Left ventricle myocardium superior (tissue), 1 donor: Measurements from ENCODE around the gene AHCTF1. TPM values are rescaled to one million over a fixed set of nuclear protein-coding genes. Genes with fewer than 3 reads are reported as not detected.

Experiments used
- ATAC-seq: fragments of 200-7000 bp; cut with Tn5 transposase; one replicate; pipeline ENCODE4 v1.9.1; 2020; ENCODE audit warnings: mild to moderate bottlenecking, moderate library complexity
- DNase-seq: peaks from one replicate; pipeline ENCODE4 v3.0.0-alpha.2; 2020
- intact Hi-C: fragments of 100-400 bp; cut with micrococcal nuclease; formaldehyde crosslinking; loops from one replicate; pipeline ENCODE4 v1.11.0; 2022
- long read RNA-seq: library from polyadenylated mRNA; unstranded; transcript quantifications from one replicate; pipeline ENCODE4 v2.0.0, GENCODE V29; 2021
- total RNA-seq: library from RNA; stranded (reverse); fragmentation: NEBNext Ultra II Directional; extraction: Animal tissue kit (Norgen Biotek cat#: 25700); gene quantifications from one replicate; pipeline ENCODE4 v1.2.1, GENCODE V29; 2021
- donor health status: DM: no; HTN: yes; CAD: no; lungs with severe emphysema.

AHCTF1 gene, protein sequence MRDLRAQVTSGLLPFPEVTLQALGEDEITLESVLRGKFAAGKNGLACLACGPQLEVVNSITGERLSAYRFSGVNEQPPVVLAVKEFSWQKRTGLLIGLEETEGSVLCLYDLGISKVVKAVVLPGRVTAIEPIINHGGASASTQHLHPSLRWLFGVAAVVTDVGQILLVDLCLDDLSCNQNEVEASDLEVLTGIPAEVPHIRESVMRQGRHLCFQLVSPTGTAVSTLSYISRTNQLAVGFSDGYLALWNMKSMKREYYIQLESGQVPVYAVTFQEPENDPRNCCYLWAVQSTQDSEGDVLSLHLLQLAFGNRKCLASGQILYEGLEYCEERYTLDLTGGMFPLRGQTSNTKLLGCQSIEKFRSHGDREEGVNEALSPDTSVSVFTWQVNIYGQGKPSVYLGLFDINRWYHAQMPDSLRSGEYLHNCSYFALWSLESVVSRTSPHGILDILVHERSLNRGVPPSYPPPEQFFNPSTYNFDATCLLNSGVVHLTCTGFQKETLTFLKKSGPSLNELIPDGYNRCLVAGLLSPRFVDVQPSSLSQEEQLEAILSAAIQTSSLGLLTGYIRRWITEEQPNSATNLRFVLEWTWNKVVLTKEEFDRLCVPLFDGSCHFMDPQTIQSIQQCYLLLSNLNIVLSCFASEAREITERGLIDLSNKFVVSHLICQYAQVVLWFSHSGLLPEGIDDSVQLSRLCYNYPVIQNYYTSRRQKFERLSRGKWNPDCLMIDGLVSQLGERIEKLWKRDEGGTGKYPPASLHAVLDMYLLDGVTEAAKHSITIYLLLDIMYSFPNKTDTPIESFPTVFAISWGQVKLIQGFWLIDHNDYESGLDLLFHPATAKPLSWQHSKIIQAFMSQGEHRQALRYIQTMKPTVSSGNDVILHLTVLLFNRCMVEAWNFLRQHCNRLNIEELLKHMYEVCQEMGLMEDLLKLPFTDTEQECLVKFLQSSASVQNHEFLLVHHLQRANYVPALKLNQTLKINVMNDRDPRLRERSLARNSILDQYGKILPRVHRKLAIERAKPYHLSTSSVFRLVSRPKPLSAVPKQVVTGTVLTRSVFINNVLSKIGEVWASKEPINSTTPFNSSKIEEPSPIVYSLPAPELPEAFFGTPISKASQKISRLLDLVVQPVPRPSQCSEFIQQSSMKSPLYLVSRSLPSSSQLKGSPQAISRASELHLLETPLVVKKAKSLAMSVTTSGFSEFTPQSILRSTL (N-terminal part only)
- total RNA-seq, result 21.9 TPM
- long read RNA-seq, full-length matches to known transcripts, result 2 of 14 reads
- long read RNA-seq, partial matches to known transcripts, result 10 of 14 reads
- long read RNA-seq, other reads (novel, unspliced or antisense), result 2 of 14 reads

DNA sequence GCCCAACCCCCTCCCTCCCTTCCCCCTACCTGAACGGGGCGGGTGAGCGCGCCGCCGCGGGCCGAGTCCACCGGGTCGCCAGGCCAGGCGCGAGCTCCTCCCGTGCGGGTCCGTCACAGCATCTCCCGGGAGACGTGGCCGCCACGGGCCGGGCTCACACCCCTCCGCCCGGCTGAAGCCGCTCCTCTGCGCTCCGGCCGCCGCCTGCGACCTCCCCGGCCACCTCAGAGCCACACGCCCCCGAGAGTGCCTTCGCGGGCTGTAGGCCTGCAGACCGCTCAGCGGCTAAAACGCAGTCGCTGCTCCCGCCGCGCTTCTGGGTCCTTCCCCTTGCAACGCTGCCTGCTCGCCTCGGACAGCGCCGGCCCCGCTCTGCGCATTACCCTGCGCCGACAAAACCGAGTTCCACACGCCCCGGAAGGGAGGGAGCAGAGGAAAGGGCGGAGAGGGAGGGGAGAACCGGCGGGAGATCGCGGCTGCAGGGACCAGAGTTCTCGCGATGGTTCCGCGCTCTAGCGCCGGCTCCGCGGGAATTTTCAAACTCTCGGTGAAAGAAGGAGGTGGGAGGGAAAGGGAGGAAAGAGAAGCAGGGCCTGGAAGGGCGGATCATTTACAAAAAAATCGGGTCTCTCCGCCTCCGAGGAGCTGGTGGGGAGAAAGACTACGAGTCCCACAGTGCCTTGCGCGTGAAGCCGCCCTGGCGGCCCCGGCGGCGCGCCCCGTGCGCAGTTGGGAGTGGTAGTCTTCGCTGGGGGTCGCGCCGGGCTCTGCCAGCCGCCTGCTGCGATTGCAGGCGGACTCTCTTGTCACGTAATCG, at the start of gene AHCTF1:
Gene AHCTF1, minus strand, starts transcription at position 400 of the 817 bp plus-strand sequence. CDS start 13,578 bp downstream, outside the sequence.
- ATAC-seq (peak; percentile 98), DNase-seq (peak; percentile 96)
- intact Hi-C loops, result no loop called here

DNA sequence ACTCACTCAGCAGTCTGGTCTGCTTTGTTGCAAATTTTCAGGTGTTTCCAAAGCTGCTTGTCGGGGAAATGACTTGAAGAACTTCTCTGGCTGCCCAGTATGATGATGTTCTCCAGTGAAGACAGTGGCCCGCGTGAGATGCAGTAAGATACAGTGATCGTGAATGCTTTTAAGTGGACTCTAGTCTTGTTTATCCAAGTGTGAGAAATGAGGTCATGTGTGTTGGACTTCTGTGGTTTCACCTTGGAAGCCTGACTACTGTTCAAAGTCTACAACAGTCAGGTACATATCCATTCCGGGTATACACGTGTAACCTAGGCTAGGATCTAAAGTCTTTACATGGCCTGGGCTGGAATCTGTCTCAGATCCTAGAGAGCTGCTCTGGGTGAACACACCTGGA, 47.0 kb upstream of the AHCTF1 start:
- DNase-seq, result no peak
- intact Hi-C loops, result loop anchor here (10.0 kb wide), 1 partner anchor 74 kb away; no protein-coding TSS in a partner anchor
- ATAC-seq, result no peak

DNA sequence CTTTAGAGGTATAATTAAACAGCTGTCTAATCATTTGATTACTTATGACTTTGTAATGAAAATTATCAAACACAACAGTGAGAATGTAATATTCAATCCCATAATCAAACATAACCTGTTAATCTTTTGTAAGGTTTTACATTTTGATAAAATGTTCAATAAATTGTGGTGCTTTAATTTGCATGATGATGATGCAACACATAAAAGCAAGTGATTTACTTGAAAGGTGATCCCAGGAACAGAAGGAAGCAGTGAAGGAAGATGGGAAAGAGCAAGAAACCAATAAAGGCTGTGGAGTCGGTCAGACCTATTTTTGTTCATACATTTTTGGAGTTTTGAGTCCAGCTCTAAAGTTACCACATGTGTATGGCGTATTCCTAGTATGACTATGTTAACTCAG, 46.5 kb upstream of the AHCTF1 start:
- no peak for DNase-seq
- ATAC-seq, result no peak
- intact Hi-C loops, result loop anchor here (10.0 kb wide), 1 partner anchor 73 kb away; no protein-coding TSS in a partner anchor

DNA sequence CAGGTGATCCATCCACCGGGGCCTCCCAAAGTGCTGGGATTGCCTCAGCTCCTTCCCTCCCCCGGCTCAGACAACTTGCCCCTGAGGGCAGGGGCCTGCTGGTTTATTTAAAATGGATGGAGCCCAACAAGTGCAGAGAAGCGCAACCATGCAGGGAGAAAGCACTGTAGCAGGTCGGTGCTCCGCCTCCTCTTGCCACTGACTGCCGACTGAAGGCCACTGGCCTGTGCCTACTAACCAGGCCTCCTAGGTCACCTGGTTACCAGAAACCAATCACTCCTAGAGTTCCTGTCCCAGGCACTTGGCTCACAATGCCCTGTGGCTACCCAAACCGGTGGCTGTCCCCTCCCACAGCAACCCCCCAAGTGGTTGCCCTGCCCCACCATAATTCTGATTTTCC, 40.2 kb upstream of the AHCTF1 start:
- DNase-seq (no peak), ATAC-seq (no peak)
- intact Hi-C loops, result loop anchor here (10.0 kb wide), 1 partner anchor 67 kb away; no protein-coding TSS in a partner anchor

DNA sequence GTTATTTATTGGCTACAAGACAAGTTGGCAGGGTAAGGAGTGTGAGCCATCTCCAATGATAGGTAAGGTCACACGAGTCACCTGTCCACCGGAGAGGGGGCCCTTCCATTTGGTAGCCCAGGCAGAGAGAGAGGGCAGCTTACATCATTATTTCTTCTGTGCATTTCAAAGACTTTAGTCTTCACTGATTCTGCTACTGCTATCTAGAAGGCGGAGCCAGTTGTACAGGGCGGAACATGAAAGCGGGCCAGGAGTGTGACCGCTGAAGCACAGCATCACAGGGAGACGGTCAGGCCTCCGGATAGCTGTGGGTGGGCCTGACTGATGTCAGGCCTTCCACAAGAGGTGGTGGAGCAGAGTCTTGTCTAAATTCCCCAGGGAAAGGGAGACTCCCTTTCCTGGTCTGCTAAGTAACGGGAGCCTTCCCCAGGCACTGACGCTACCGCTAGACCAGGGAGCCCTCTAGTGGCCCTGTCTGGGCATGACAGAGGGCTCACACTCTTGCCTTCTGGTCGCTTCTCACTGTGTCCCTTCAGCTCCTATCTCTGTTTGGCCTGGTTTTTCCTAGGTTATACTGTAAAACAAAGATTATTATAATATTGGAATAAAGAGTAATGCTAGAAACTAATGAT, 39.5 kb upstream of the AHCTF1 start:
- DNase-seq (peak; percentile 75), ATAC-seq (peak; percentile 54)
- intact Hi-C loops, result loop anchor here (10.0 kb wide), 1 partner anchor 66 kb away; no protein-coding TSS in a partner anchor

DNA sequence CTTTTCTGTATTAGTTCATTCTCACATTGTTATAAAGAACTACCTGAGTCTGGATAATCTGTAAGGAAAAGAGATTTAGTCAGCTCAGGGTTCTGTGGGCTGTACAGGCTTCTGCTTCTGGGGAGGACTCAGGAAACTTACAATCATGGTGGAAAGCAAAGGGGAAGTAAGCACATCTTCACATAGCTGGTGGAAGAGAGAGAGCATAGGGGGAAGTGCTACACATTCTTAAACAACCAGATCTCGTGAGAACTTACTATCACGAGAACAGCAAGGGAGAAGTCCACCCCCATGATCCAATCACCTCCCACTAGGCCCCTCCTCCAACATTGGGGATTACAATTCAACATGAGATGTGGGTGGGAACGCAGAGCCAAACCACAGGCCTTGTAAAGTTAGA, 37.9 kb upstream of the AHCTF1 start:
- ATAC-seq (no peak), DNase-seq (no peak)
- intact Hi-C loops, result loop anchor here (10.0 kb wide), 1 partner anchor 65 kb away; no protein-coding TSS in a partner anchor

DNA sequence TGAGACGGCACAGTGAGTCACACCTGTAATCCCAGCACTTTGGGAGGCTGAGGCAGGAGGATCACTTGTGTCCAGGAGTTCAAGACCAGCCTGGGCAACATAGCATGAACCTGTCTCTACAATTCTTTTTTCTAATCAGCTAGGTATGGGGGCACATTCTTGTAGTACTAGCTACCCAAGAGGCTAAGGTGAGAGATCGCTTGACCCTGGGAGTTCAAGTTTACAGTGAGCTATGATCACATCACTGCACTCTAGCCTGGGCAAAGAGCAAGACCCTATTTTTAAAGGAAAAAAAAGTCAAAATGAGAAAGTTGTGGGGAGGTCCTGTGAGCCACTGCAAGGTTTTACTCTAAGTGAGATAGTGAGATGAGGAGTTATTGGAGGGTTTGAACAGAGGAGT, 34.8 kb upstream of the AHCTF1 start:
- intact Hi-C loops, result no loop called here
- DNase-seq (no peak), ATAC-seq (no peak)

DNA sequence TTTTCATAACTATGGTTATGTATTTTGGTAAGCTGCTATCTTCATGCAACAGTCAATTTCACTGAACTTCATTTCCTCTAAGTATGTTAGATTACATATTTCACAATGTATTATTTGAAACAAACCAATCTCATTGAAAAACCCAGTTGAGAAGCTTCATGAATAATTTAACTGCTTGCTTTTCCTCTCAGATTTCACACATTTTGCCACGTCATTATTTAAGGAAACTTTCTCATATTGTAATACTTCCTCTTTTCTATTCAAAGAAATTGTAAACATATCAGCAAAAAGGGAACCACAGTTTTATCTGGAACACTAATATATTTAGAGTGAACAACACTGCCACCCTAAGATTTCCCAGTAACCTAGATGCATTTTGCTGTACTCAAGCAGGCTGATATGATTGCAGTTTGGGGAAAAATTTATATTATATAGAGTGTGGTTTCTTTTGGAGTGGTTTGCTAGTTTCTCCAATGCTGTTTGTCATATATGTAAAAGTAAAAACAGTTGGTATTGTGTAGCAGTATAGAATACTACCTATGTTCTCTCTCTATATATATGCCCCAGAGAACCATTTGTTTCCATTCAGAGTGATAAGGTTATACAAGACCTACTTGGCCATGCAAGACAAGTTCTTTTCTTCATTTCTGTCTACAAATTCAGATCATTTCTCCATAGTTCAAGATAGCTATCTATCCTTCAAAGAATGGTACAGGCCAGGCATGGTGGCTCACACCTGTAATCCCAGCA, 28.4 kb upstream of the AHCTF1 start:
- no peak for DNase-seq
- ATAC-seq, result peak; percentile 47
- intact Hi-C loops, result no loop called here

DNA sequence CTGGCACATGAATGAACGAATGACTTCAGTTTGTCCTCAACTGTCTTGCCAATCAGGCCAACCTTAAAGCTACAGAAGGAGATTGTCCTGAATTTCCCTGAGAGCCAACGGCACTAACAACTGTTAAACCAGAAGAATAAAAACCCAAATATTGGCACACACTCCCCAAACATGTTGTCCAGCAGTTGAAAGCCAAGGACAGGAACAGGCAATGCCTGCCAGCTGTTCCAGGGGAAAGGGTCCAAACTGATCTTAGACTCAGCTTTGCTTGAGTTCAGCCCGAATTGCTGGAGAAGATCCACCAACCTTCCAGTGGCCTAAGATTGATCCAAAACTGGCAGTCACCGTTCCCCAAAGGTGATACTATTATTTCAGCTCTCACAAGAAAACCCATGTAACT, 22.4 kb upstream of the AHCTF1 start:
- intact Hi-C loops, result no loop called here
- DNase-seq (no peak), ATAC-seq (peak; percentile 76)

DNA sequence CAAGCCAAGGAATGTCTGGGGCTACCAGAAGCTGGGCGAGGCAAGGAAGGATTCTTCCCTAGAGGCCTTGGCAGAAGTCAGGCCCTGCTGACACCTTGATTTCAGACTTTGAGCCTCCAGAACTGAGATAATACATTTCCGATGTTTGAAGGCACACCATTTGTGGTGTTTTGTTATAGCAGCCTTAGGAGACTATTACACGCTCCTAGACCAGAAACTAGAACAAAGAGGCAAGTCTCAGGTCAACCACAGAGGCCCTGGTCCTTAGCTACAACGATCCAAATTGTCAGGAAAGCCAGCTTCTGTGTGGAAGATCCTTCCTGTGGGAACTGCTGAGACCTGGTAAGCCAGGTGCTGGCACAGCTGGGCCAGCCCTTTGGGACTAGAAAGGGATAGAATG, 19.7 kb upstream of the AHCTF1 start:
- intact Hi-C loops, result no loop called here
- no peak for DNase-seq
- no peak for ATAC-seq

DNA sequence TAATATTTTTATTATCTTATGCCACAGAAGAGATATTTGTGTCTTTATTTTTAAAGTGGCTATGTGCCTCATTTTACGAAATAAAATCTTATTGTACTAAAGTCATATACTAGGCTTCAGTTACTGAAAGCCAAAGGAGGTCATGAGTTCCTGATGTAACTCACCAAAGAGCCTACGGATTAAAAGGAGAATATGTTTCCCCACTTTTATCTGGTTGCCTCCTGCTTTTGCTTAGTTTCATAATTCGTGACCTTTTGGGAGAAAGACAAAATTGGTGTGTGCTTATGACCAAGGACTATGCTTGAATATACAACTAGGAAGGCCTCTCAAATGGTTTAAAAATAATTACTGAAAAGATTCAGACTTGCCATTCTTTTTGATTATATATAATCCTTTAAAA, 18.2 kb upstream of the AHCTF1 start:
- DNase-seq (no peak), ATAC-seq (no peak)
- intact Hi-C loops, result no loop called here

DNA sequence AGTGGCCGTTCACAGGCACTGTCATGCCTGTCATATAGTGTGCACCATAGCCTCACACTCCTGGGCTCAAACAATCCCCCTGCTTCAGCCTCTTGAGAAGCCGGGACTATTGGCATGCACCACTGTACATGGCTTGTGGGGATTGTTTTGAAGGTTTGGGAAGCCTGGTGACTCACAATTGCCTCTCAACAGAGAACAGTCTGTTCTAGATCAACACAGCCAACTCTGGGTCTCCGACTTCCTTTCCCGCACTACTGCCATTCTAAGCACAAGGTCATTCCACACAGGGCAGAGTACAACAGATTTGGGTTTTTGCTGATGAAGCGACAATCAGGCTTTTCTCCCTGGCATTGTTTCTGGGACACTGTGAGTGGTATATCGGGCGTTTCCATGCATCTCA, 15.5 kb upstream of the AHCTF1 start:
- peak; percentile 49 for DNase-seq
- ATAC-seq, result peak; percentile 96
- intact Hi-C loops, result no loop called here

DNA sequence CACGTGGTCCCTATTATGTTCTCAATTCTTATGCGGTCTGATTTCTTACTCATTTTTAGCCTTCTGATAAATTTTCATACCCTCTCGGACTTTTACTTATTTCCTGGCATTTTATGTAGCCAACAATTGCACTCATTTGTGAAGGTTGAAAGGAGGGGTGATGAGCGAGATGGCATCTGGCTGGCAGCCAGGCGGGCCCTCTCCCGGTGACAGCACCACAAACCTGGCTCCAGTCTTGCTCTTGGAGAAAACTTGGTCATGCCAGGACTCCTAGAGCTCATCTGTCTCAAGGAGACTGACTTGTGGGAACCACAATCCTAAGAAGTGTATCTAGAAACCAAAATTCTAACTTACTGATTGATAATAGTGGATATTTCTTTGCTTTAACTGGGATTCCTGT, 14.6 kb upstream of the AHCTF1 start:
- DNase-seq (no peak), ATAC-seq (no peak)
- intact Hi-C loops, result no loop called here

DNA sequence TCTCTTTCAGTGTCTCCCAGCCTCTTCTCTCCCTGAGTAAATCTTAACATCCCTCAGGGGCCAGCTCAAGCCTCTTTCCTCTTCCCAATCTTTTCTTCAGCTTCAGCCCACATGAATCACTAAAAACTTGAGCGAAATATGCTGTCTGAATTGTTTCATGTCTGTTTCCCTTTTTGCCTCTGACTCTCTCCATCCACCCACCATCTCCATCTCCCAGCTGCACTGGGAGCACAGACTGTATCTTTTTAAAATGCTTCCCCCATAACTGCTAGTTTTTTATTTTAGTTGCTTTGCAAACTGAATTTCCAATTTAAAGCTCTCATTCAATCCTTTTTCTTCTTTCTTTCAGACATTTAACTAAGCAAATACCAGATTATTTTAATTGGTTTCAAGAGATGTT, 3.0 kb upstream of the AHCTF1 start:
- intact Hi-C loops, result no loop called here
- DNase-seq, result no peak

DNA sequence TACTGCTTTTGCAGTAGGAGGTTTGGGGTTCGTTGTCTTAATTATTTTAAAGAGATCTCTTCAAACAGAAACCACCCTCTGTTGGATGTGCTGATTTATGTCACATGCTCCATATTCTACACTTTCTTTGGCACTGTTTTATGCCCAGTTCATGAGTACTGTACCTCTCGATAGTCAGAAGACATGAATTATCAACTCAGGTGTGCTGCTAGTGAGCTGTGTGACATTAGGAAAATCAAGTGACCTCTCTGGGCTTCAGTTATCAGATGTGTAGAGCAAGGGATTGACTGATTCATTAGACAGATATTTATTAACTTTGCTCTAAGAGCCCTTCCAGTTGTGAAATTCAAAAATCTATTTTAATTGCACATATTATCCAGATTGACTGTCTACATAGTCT, 2.1 kb upstream of the AHCTF1 start:
- intact Hi-C loops, result no loop called here
- no peak for ATAC-seq
- no peak for DNase-seq

More for the DNA sequence above, 3.0 kb upstream of the AHCTF1 start:
- ATAC-seq, result no peak

DNA sequence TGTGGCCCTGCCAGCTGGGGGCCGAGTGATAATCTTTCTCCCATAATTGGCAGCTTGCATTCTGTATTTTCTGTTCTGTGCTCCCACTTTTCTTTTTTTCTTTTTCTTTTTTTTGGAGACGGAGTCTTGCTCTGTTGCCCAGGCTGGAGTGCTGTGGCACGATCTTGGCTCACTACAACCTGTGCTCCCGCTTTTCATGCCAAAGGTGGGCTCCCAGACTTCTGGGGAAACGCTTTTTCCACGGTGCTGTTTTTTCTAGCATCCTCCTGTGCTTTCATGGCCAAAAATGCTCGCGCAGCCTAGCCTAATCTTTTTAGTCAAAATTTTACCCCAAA, 585 bp upstream of the AHCTF1 start:
- no peak for ATAC-seq
- intact Hi-C loops, result no loop called here
- DNase-seq, result no peak

DNA sequence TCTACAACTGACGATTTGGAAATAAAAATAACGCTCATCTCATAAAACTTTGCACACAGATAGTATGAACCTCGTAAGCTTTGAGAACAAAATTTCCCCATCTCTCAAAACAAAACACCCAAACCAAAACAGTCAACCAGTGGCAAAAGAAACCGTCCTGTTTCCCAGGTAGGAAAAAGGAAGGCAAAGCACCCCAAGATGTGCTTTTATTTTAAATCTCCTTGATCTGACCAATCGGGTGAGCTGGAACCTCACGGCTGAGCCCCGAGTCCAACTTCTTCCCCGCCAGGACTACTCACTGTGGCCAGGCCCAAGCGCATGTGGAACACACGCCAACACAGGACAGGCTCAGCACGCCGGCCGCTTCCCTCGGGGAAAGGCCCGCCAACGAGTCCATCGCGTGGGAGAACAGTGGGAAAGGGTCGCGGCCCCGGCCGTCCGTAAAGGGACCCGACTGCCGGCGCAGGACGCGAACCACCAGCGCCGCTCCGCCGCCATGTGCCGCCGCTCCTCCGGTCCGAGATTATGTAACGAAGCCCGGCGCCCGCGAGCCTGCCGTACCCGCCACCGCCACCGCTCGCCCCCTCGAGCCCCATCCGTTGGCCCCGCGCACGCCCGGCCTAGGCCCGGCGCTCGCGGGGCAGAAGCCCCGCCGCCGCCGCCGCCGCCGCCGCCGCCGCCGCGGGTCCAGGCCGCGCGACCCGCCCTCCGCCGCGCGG, 759 bp downstream of the AHCTF1 start:
- DNase-seq, result peak; percentile 76
- intact Hi-C loops, result no loop called here
- peak; percentile 10 for ATAC-seq
